Nephron progenitor cell (in vitro differentiated cells): ENCODE data around the gene KCNH4.
A peak's percentile ranks its signal among the peaks of the same experiment; 100 is the strongest.

Experiments
- DNase-seq: peaks from one replicate; pipeline ENCODE4 v3.0.0; 2021
- H3K27ac Mint-ChIP-seq: 2 replicates; pipeline ENCODE4 v1.8.0; 2021; ENCODE audit warnings: mild to moderate bottlenecking, moderate library complexity, mixed read lengths
- H3K27me3 Mint-ChIP-seq: 2 replicates; pipeline ENCODE4 v1.8.0; 2021; ENCODE audit warnings: mild to moderate bottlenecking, low read depth, mixed read lengths; ENCODE audit not compliant: poor library complexity
- H3K36me3 Mint-ChIP-seq: 2 replicates; pipeline ENCODE4 v1.8.0; 2021; ENCODE audit warnings: low read depth, mixed read lengths
- H3K4me1 Mint-ChIP-seq: 2 replicates; pipeline ENCODE4 v1.8.0; 2021; ENCODE audit warnings: mixed read lengths
- H3K4me3 Mint-ChIP-seq: 2 replicates; pipeline ENCODE4 v1.8.0; 2021; ENCODE audit warnings: mild to moderate bottlenecking, moderate library complexity, mixed read lengths
- H3K9me3 Mint-ChIP-seq: 2 replicates; pipeline ENCODE4 v1.8.0; 2021; ENCODE audit warnings: mild to moderate bottlenecking, moderate library complexity, mixed read lengths
- CTCF ChIP-seq: fragments of 200-600 bp; sonication (generic); IDR thresholded peaks from 2 replicates; pipeline ENCODE4 v1.5.0; 2021; ENCODE audit warnings: antibody characterized with exemption

The KCNH4 gene

GRCh38 chr17:42116705-42117396 is 64.1 kb downstream of the KCNH4 start:
- H3K4me3 Mint-ChIP-seq: no peak overlapping the region

GRCh38 chr17:42114118-42114517 is 66.8 kb downstream of the KCNH4 start:
- DNase-seq: no peak
- peaks cover 38% of the 10 kb centered on the region for H3K4me1 Mint-ChIP-seq
- peaks cover 10% of the 10 kb centered on the region for H3K27me3 Mint-ChIP-seq
- no peak overlapping the region for H3K4me3 Mint-ChIP-seq
- peaks cover 14% of the 10 kb centered on the region for H3K36me3 Mint-ChIP-seq
- H3K9me3 Mint-ChIP-seq: no peaks in the 10 kb centered on the region
- H3K27ac Mint-ChIP-seq: no peak overlapping the region
- no peak for TF ChIP-seq CTCF

More at GRCh38 chr17:42116705-42117396, 64.1 kb downstream of the KCNH4 start:
- Mint-ChIP-seq H3K27me3 (no peaks in the 10 kb centered on the region), H3K36me3 (peaks cover 14% of the 10 kb centered on the region), H3K27ac (peak overlapping the region; percentile 59), H3K9me3 (no peaks in the 10 kb centered on the region), H3K4me1 (peaks cover 47% of the 10 kb centered on the region)
- DNase-seq: peak; percentile 79
- TF ChIP-seq CTCF: peak; percentile 79

- Mint-ChIP-seq H3K4me3 (no peak overlapping the region), H3K4me1 (peaks cover 38% of the 10 kb centered on the region), H3K36me3 (peaks cover 14% of the 10 kb centered on the region), H3K9me3 (no peaks in the 10 kb centered on the region), H3K27ac (no peak overlapping the region), H3K27me3 (peaks cover 10% of the 10 kb centered on the region)
- no peak for DNase-seq
- no peak for TF ChIP-seq CTCF
Measured at GRCh38 chr17:42113293-42114069, 67.5 kb downstream of the KCNH4 start.

- Mint-ChIP-seq H3K4me3 (no peak within 1 kb of the TSS), H3K9me3 (no peaks in the 10 kb centered on the region), H3K36me3 (peaks cover 14% of the 10 kb centered on the region), H3K4me1 (peaks cover 42% of the 10 kb centered on the region), H3K27ac (no peak within 1 kb of the TSS), H3K27me3 (peaks cover 13% of the 10 kb centered on the region)
- no peak for DNase-seq
- no peak for TF ChIP-seq CTCF
Measured at GRCh38 chr17:42112552-42113176, 68.3 kb downstream of the KCNH4 start, which contains the start of gene DHX58. Gene DHX58, minus strand, starts transcription at chr17:42112714. Its CDS starts 822 bp downstream, at chr17:42111892.

- Mint-ChIP-seq H3K9me3 (no peaks in the 10 kb centered on the region), H3K4me3 (no peak overlapping the region), H3K36me3 (peaks cover 11% of the 10 kb centered on the region), H3K27me3 (peaks cover 18% of the 10 kb centered on the region), H3K4me1 (peaks cover 45% of the 10 kb centered on the region), H3K27ac (no peak overlapping the region)
- DNase-seq: no peak
- no peak for TF ChIP-seq CTCF
Measured at GRCh38 chr17:42111871-42112551, 68.9 kb downstream of the KCNH4 start.
